ENCODE data around the gene SLC28A2.
A peak's percentile ranks its signal among the peaks of the same experiment; 100 is the strongest.
"Not testable (repeated sequence)": the region's sequence is repeated elsewhere in the genome, so short reads cannot be mapped to it uniquely, and the experiment has no call there.

Gene SLC28A2

GRCh38 chr15:45276831-45277230 is 24.8 kb downstream of the SLC28A2 start:
- peak; percentile 51 for DNase-seq (ENCODE audit: low spot score)
- peak; percentile 55 for TF ChIP-seq CTCF (IDR thresholded peaks at IDR 0.05; ENCODE audit: borderline replicate concordance, control extremely low read depth, extremely low read depth, insufficient read depth, missing control alignments)
- in situ Hi-C loops (cut with MboI; ENCODE audit: low sequenced_read_pairs, unreplicated experiment) = no loop called here

- DNase-seq (ENCODE audit: low spot score) = peak; percentile 98
Measured at GRCh38 chr15:45279024-45279698, 27.1 kb downstream of the SLC28A2 start.

GRCh38 chr15:45285413-45285812 is 33.4 kb downstream of the SLC28A2 start:
- in situ Hi-C loops (cut with MboI; ENCODE audit: low sequenced_read_pairs, unreplicated experiment) = no loop called here
- TF ChIP-seq CTCF (IDR thresholded peaks at IDR 0.05; ENCODE audit: borderline replicate concordance, control extremely low read depth, extremely low read depth, insufficient read depth, missing control alignments) = no peak
- no peak for DNase-seq (ENCODE audit: low spot score)

More at GRCh38 chr15:45279024-45279698, 27.1 kb downstream of the SLC28A2 start:
- in situ Hi-C loops (cut with MboI; ENCODE audit: low sequenced_read_pairs, unreplicated experiment) = no loop called here
- TF ChIP-seq CTCF (IDR thresholded peaks at IDR 0.05; ENCODE audit: borderline replicate concordance, control extremely low read depth, extremely low read depth, insufficient read depth, missing control alignments) = no peak

GRCh38 chr15:45287390-45287956 is 35.4 kb downstream of the SLC28A2 start:
- in situ Hi-C loops (cut with MboI; ENCODE audit: low sequenced_read_pairs, unreplicated experiment) = no loop called here
- TF ChIP-seq CTCF (IDR thresholded peaks at IDR 0.05; ENCODE audit: borderline replicate concordance, control extremely low read depth, extremely low read depth, insufficient read depth, missing control alignments) = no peak
- DNase-seq (ENCODE audit: low spot score) = no peak

- no peak for TF ChIP-seq CTCF (IDR thresholded peaks at IDR 0.05; ENCODE audit: borderline replicate concordance, control extremely low read depth, extremely low read depth, insufficient read depth, missing control alignments)
- in situ Hi-C loops (cut with MboI; ENCODE audit: low sequenced_read_pairs, unreplicated experiment) = no loop called here
Measured at GRCh38 chr15:45288947-45289346, 36.9 kb downstream of the SLC28A2 start.

GRCh38 chr15:45291822-45292582 is 40.0 kb downstream of the SLC28A2 start:
- no peak for DNase-seq (ENCODE audit: low spot score)
- no peak for TF ChIP-seq CTCF (IDR thresholded peaks at IDR 0.05; ENCODE audit: borderline replicate concordance, control extremely low read depth, extremely low read depth, insufficient read depth, missing control alignments)
- in situ Hi-C loops (cut with MboI; ENCODE audit: low sequenced_read_pairs, unreplicated experiment) = no loop called here

More at GRCh38 chr15:45288947-45289346, 36.9 kb downstream of the SLC28A2 start:
- DNase-seq (ENCODE audit: low spot score) = no peak

GRCh38 chr15:45293326-45293725 is 41.3 kb downstream of the SLC28A2 start:
- in situ Hi-C loops (cut with MboI; ENCODE audit: low sequenced_read_pairs, unreplicated experiment); DNase-seq (ENCODE audit: low spot score): not testable (repeated sequence)

- in situ Hi-C loops (cut with MboI; ENCODE audit: low sequenced_read_pairs, unreplicated experiment); DNase-seq (ENCODE audit: low spot score): not testable (repeated sequence)
Measured at GRCh38 chr15:45298964-45299378, 46.9 kb downstream of the SLC28A2 start.

Data from GM13976 (cell line).